Activated naive CD8-positive, alpha-beta T cell treated with anti-CD3 and anti-CD28 coated beads for 36 hours (primary cell): ENCODE results near the gene JAG1. TPM values are rescaled to one million over a fixed set of nuclear protein-coding genes. Genes with fewer than 3 reads are reported as not detected.

ENCODE experiments used
- DNase-seq: peaks from one replicate; pipeline ENCODE4 v3.0.0; 2021
- H3K27ac Mint-ChIP-seq: one replicate; pipeline ENCODE4 v1.8.0; 2022; ENCODE audit warnings: mild to moderate bottlenecking, moderate library complexity, mixed read lengths
- H3K27me3 Mint-ChIP-seq: one replicate; pipeline ENCODE4 v1.8.0; 2022; ENCODE audit warnings: mild to moderate bottlenecking, mixed read lengths
- H3K36me3 Mint-ChIP-seq: one replicate; pipeline ENCODE4 v1.8.0; 2021; ENCODE audit warnings: mild to moderate bottlenecking, mixed read lengths
- H3K4me1 Mint-ChIP-seq: one replicate; pipeline ENCODE4 v1.8.0; 2021; ENCODE audit warnings: mixed read lengths
- H3K4me3 Mint-ChIP-seq: one replicate; pipeline ENCODE4 v1.8.0; 2022; ENCODE audit warnings: mild to moderate bottlenecking, moderate library complexity, mixed read lengths
- H3K9me3 Mint-ChIP-seq: one replicate; pipeline ENCODE4 v1.8.0; 2022; ENCODE audit warnings: mixed read lengths
- total RNA-seq, 2 experiments: library from RNA; stranded (reverse); gene quantifications; one replicate each; pipeline ENCODE4 v1.2.3, GENCODE V29; 2021

The JAG1 gene
- total RNA-seq, 2 experiments from 2014 or later = 0.19 TPM; not detected in 1

GRCh38 chr20:10667077-10667401, 6.8 kb downstream of the JAG1 start:
- peaks cover 6% of the 10 kb centered on the region for H3K4me1 Mint-ChIP-seq

GRCh38 chr20:10666221-10667076, 7.3 kb downstream of the JAG1 start:
- Mint-ChIP-seq H3K36me3 (no peaks in the 10 kb centered on the region), H3K4me1 (peaks cover 3% of the 10 kb centered on the region), H3K4me3 (no peak overlapping the region), H3K27me3 (peaks cover 56% of the 10 kb centered on the region), H3K9me3 (no peaks in the 10 kb centered on the region), H3K27ac (no peak overlapping the region)
- no peak for DNase-seq

More at GRCh38 chr20:10667077-10667401, 6.8 kb downstream of the JAG1 start:
- no peaks in the 10 kb centered on the region for H3K36me3 Mint-ChIP-seq
- no peak overlapping the region for H3K27ac Mint-ChIP-seq
- no peaks in the 10 kb centered on the region for H3K9me3 Mint-ChIP-seq
- H3K27me3 Mint-ChIP-seq = peaks cover 59% of the 10 kb centered on the region
- DNase-seq = no peak
- no peak overlapping the region for H3K4me3 Mint-ChIP-seq

- Mint-ChIP-seq H3K27me3 (peaks cover 49% of the 10 kb centered on the region), H3K27ac (no peak overlapping the region), H3K36me3 (no peaks in the 10 kb centered on the region), H3K4me3 (no peak overlapping the region), H3K9me3 (no peaks in the 10 kb centered on the region), H3K4me1 (no peaks in the 10 kb centered on the region)
- no peak for DNase-seq
Measured at GRCh38 chr20:10665791-10666190, 8.0 kb downstream of the JAG1 start.

GRCh38 chr20:10665027-10665561, 8.7 kb downstream of the JAG1 start:
- Mint-ChIP-seq H3K36me3 (no peaks in the 10 kb centered on the region), H3K27me3 (peaks cover 42% of the 10 kb centered on the region), H3K4me3 (no peak overlapping the region), H3K9me3 (no peaks in the 10 kb centered on the region), H3K27ac (no peak overlapping the region), H3K4me1 (no peaks in the 10 kb centered on the region)
- DNase-seq = no peak

- peaks cover 31% of the 10 kb centered on the region for H3K27me3 Mint-ChIP-seq
Measured at GRCh38 chr20:10663756-10664155, 10.0 kb downstream of the JAG1 start.

GRCh38 chr20:10662661-10663458, 10.9 kb downstream of the JAG1 start:
- no peaks in the 10 kb centered on the region for H3K36me3 Mint-ChIP-seq
- DNase-seq = no peak
- no peaks in the 10 kb centered on the region for H3K4me1 Mint-ChIP-seq
- peaks cover 28% of the 10 kb centered on the region for H3K27me3 Mint-ChIP-seq
- H3K9me3 Mint-ChIP-seq = no peaks in the 10 kb centered on the region
- no peak overlapping the region for H3K4me3 Mint-ChIP-seq
- H3K27ac Mint-ChIP-seq = no peak overlapping the region

More at GRCh38 chr20:10663756-10664155, 10.0 kb downstream of the JAG1 start:
- Mint-ChIP-seq H3K4me3 (no peak overlapping the region), H3K4me1 (no peaks in the 10 kb centered on the region), H3K9me3 (no peaks in the 10 kb centered on the region), H3K27ac (no peak overlapping the region), H3K36me3 (no peaks in the 10 kb centered on the region)
- no peak for DNase-seq

- H3K36me3 Mint-ChIP-seq = no peaks in the 10 kb centered on the region
- no peaks in the 10 kb centered on the region for H3K9me3 Mint-ChIP-seq
Measured at GRCh38 chr20:10662151-10662550, 11.6 kb downstream of the JAG1 start.

GRCh38 chr20:10661261-10661660, 12.5 kb downstream of the JAG1 start:
- DNase-seq = no peak
- H3K27me3 Mint-ChIP-seq = peaks cover 27% of the 10 kb centered on the region
- H3K27ac Mint-ChIP-seq = no peak overlapping the region
- H3K4me3 Mint-ChIP-seq = no peak overlapping the region
- no peaks in the 10 kb centered on the region for H3K4me1 Mint-ChIP-seq
- H3K36me3 Mint-ChIP-seq = no peaks in the 10 kb centered on the region
- no peaks in the 10 kb centered on the region for H3K9me3 Mint-ChIP-seq

More at GRCh38 chr20:10662151-10662550, 11.6 kb downstream of the JAG1 start:
- Mint-ChIP-seq H3K4me1 (no peaks in the 10 kb centered on the region), H3K4me3 (no peak overlapping the region), H3K27me3 (peaks cover 28% of the 10 kb centered on the region), H3K27ac (no peak overlapping the region)
- DNase-seq = no peak

- Mint-ChIP-seq H3K4me1 (no peaks in the 10 kb centered on the region), H3K27ac (no peak overlapping the region), H3K9me3 (no peaks in the 10 kb centered on the region), H3K4me3 (no peak overlapping the region), H3K27me3 (peaks cover 26% of the 10 kb centered on the region), H3K36me3 (no peaks in the 10 kb centered on the region)
- no peak for DNase-seq
Measured at GRCh38 chr20:10660661-10661060, 13.1 kb downstream of the JAG1 start.

GRCh38 chr20:10659651-10660601, 13.9 kb downstream of the JAG1 start:
- Mint-ChIP-seq H3K9me3 (no peaks in the 10 kb centered on the region), H3K27me3 (peaks cover 33% of the 10 kb centered on the region), H3K4me1 (no peaks in the 10 kb centered on the region), H3K4me3 (no peak overlapping the region), H3K27ac (no peak overlapping the region), H3K36me3 (no peaks in the 10 kb centered on the region)
- DNase-seq = no peak

GRCh38 chr20:10658876-10659632, 14.7 kb downstream of the JAG1 start:
- no peak for DNase-seq
- no peaks in the 10 kb centered on the region for H3K9me3 Mint-ChIP-seq
- no peak overlapping the region for H3K4me3 Mint-ChIP-seq
- no peak overlapping the region for H3K27ac Mint-ChIP-seq
- H3K4me1 Mint-ChIP-seq = no peaks in the 10 kb centered on the region
- no peaks in the 10 kb centered on the region for H3K36me3 Mint-ChIP-seq
- H3K27me3 Mint-ChIP-seq = peaks cover 34% of the 10 kb centered on the region

GRCh38 chr20:10658051-10658823, 15.6 kb downstream of the JAG1 start:
- peaks cover 32% of the 10 kb centered on the region for H3K27me3 Mint-ChIP-seq
- DNase-seq = no peak
- H3K4me3 Mint-ChIP-seq = no peak overlapping the region
- no peaks in the 10 kb centered on the region for H3K4me1 Mint-ChIP-seq
- no peaks in the 10 kb centered on the region for H3K36me3 Mint-ChIP-seq
- H3K27ac Mint-ChIP-seq = no peak overlapping the region
- no peaks in the 10 kb centered on the region for H3K9me3 Mint-ChIP-seq

GRCh38 chr20:10657453-10657852, 16.3 kb downstream of the JAG1 start:
- Mint-ChIP-seq H3K27me3 (peaks cover 24% of the 10 kb centered on the region), H3K4me3 (no peak overlapping the region), H3K9me3 (no peaks in the 10 kb centered on the region), H3K27ac (no peak overlapping the region), H3K4me1 (no peaks in the 10 kb centered on the region), H3K36me3 (no peaks in the 10 kb centered on the region)
- DNase-seq = no peak
